GM12873 (cell line): Measurements from ENCODE around the gene HYKK.
A peak's percentile ranks its signal among the peaks of the same experiment; 100 is the strongest.

Experiments
- TF ChIP-seq, protein P1 (sequence below): IDR thresholded peaks from 2 replicates; pipeline ENCODE4 v1.5.1; 2012; ENCODE audit warnings: low read depth, mild to moderate bottlenecking, moderate library complexity, low read length, control low read depth; ENCODE audit not compliant: insufficient read depth; ENCODE audit errors: missing control alignments

HYKK gene

DNA sequence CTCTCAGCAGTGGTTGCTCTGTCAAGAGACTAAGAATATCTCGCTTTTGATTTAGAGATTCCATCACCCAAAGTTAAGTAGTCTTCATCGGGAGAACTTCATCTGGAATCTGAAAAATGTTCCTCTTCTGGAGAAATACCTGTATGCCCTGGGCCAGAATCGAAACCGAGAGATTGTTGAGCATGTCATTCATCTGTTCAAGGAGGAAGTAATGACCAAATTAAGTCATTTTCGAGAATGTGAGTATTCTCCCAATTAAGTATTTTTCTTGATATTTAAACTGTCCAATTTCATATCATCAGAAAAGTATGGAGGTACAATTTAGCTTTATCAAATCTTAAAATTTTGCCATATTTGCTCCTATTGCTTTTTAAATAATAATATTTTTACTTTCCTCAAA lies 19.9 kb downstream of the HYKK start:
- TF ChIP-seq, protein P1, sequence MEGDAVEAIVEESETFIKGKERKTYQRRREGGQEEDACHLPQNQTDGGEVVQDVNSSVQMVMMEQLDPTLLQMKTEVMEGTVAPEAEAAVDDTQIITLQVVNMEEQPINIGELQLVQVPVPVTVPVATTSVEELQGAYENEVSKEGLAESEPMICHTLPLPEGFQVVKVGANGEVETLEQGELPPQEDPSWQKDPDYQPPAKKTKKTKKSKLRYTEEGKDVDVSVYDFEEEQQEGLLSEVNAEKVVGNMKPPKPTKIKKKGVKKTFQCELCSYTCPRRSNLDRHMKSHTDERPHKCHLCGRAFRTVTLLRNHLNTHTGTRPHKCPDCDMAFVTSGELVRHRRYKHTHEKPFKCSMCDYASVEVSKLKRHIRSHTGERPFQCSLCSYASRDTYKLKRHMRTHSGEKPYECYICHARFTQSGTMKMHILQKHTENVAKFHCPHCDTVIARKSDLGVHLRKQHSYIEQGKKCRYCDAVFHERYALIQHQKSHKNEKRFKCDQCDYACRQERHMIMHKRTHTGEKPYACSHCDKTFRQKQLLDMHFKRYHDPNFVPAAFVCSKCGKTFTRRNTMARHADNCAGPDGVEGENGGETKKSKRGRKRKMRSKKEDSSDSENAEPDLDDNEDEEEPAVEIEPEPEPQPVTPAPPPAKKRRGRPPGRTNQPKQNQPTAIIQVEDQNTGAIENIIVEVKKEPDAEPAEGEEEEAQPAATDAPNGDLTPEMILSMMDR = no peak

- TF ChIP-seq, protein P1 = no peak
Measured at GRCh38 chr15:78533331-78533730, 26.0 kb downstream of the HYKK start.

- TF ChIP-seq, protein P1 = no peak
Measured at GRCh38 chr15:78536134-78536533, 28.8 kb downstream of the HYKK start.

DNA sequence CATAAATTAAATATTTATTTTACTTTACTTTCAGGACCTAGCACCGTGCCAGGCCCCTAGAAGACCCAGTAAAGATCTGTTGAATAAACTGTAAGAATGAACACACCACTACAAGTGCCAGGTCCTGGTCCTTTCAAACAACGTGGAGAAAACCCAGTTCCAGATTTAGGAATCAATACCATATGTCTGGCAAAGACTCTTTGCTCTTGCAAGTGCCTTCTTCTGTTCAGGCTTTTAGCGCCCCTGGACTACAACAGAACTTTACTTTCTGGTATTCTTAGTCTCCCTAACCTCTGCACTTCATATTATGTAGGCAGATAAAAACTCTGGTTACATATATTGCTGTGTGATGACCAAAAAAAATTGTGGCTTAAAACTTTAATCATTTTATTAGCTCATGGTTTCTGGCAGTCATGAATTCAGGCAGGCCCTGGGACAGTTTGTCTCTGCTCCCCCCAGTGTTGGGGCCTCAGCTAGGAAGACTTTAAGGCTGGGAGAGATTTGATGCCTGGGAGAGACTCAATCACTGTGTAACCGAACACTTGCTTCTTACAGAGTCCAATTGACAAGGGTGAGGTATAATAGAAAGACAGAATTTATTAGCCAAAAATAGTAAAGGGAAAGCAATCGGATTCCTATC lies 30.0 kb downstream of the HYKK start:
- TF ChIP-seq, protein P1 = no peak

- TF ChIP-seq, protein P1 = no peak
Measured at GRCh38 chr15:78538358-78538757, 31.0 kb downstream of the HYKK start.

GRCh38 chr15:78540141-78540870 lies 32.9 kb downstream of the HYKK start, which contains the start of gene PSMA4:
Gene PSMA4, plus strand, starts transcription at chr15:78540444. Its CDS starts 1,484 bp downstream, at chr15:78541928.
- TF ChIP-seq, protein P1 = peak; percentile 20

GRCh38 chr15:78540871-78541743 lies 33.7 kb downstream of the HYKK start:
- TF ChIP-seq, protein P1 = no peak
